Measurements from ENCODE around the gene NUP188.
A peak's percentile ranks its signal among the peaks of the same experiment; 100 is the strongest.

Gene NUP188

DNA sequence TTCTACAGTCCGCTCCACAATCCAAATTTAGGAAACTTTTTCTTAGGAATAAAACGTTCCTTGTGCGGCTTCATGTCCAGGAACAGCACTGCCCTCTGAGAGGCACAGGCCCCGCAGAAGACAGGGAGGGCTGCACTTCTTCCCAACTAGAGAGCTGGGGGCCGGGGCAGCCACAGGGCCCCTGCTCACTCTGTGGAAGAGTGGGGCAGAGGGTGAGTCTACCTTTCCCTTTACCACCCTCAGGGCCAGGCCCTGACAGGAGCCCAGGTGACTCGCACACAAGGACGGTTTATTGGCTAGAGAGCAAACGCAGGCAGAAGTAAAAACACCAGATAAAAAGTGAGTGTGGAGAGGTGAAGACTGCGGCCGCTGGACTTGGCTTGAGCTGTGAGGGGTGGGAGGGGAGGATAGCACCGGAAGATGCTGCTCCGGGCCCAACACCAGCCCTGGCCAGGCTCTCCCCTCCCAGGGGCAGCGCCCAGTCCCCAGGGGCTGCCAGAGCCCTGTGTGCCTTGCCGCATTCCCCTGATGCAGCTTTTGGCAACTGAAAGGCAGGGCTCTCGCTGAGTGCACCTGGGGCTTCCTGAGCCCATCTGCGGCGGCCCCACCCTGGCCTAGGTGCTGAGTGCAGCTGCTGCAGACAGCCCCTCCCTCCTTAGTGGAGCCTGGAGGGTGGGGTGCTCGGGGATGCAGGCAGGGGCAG is 60.4 kb downstream of the NUP188 start:
- DNase-seq: no peak

- no peak for DNase-seq
Measured at GRCh38 chr9:129008469-129008965, 61.0 kb downstream of the NUP188 start.

DNA sequence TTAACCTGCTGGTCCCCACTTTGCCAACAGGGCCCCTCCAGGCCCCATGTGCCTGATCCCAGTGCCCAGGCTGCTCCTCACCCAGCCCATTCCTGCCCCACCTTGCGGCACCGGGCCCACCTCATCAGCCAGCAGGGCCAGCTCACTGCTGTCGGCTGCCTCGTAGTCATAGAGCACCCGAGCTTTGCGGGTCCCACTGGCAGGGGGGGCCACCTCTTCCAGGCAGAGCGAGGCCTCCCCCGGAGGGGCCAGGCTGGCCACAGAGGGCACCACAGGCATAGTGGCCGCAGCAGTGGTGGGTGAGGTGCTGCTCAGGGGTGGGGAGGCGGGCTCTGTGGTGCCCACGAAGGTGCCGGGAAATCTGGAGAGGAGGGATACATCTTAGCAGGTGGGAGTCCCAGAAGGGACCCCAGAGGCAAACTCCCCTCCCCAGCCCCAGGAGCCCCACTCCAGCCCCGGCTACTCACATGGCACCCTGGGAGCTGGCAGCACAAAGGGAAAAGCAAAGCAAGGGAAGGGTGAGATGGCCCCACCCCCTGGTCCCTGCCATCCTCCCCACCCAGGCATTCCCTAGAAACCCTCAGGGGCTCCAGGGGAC is 61.6 kb downstream of the NUP188 start:
- no peak for DNase-seq

GRCh38 chr9:129009584-129010141 is 62.2 kb downstream of the NUP188 start:
- no peak for DNase-seq

DNA sequence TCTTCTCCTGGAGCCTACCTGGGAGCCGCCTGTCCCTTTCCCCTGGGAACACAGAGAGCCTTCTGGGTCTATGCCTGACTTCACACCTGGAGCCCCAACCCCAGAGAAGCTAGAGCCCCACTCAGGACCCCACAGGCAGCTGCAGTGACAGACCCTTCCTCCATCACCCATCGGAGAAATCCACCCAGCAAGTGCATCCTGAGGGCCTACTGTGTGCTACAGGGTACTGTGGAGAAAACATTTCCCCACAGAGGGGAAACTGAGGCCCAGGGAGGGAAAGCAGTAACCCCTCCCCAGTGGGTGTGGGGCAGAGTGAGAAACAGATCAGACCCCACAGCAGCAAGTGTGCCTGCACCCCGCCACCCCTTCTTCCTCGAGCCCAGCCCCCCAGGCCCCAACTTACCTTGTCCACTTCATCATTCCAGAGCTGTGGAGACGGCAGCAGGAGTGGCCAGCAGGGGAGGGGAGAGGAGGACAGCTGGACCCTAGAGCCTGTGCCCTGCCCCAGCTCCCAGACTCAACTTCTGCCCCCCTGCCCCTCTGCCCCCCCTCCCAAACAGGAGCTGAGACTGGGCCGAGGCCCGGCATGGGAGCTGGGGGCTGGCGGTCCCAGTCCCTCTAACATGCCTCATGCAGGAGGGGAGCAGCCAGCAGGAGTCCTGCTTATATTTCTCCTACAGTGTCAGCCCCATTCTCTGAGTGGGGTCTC is 62.9 kb downstream of the NUP188 start:
- DNase-seq: no peak

GRCh38 chr9:129011170-129011569 is 63.7 kb downstream of the NUP188 start:
- no peak for DNase-seq

DNA sequence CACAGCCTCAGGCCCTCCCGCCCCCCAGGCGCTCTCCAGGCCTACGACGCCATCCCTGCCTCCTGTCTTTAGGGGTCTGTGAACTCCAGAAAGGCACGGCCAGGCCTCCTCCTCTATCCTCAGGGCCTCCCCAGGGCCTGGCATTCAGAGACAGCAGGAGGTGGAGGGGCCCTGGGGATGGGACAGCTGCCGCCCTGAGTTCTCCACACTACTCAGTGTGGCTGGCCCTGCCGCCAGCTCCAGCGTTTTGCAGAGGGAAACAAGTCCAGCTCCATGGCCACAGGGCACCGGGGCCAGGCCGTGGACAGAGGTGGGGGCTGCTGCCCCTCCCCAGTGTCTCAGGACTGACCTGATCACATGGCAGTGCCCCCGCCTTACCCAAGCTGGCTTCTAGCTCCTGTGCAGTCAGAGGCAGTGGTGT is 64.3 kb downstream of the NUP188 start:
- DNase-seq: no peak

GRCh38 chr9:129012343-129012742 is 64.8 kb downstream of the NUP188 start:
- DNase-seq: no peak

- no peak for DNase-seq
Measured at GRCh38 chr9:129012893-129013448, 65.5 kb downstream of the NUP188 start.

GRCh38 chr9:129013674-129014073 is 66.2 kb downstream of the NUP188 start:
- DNase-seq: no peak

GRCh38 chr9:129014124-129014523 is 66.6 kb downstream of the NUP188 start:
- no peak for DNase-seq

GRCh38 chr9:129014608-129015007 is 67.1 kb downstream of the NUP188 start:
- DNase-seq: no peak

GRCh38 chr9:129021091-129021490 is 73.6 kb downstream of the NUP188 start:
- DNase-seq: no peak

DNA sequence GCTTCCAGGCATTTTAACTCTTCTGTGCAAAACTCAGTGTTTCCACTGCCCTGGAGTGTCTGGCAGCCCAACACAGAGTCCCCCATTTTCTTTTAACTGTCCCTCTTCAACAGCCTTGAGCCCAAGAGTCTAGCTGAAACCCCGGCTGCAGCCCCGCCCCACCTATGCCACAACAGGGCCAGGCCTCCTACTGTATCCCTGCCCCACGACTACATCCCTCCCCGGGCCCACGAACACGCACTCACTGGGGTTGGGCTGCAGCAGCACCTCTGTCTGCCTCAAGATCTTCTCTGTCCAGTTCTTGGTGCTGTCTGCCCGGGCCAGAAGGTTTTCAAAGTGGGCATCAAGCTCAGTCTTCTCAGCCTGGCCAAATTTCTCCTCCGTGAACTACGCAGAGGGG is 74.5 kb downstream of the NUP188 start:
- DNase-seq: no peak

GRCh38 chr9:129023036-129023907 is 75.8 kb downstream of the NUP188 start:
- no peak for DNase-seq

DNA sequence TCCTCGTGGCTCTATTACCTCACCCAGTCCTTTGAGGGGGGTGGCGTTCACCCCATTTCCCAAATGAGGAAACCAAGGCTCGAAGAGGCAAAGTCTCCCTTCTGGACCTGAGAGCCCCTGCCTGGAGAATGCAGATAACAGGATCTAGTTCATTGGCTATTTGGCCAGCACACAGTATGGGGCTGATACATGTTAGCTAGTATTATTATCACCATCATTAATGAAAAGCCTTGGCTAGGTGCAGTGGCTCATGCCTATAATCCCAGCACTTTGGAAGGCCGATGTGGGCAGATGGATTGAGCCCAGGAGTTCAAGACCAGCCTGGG is 76.4 kb downstream of the NUP188 start:
- no peak for DNase-seq

DNA sequence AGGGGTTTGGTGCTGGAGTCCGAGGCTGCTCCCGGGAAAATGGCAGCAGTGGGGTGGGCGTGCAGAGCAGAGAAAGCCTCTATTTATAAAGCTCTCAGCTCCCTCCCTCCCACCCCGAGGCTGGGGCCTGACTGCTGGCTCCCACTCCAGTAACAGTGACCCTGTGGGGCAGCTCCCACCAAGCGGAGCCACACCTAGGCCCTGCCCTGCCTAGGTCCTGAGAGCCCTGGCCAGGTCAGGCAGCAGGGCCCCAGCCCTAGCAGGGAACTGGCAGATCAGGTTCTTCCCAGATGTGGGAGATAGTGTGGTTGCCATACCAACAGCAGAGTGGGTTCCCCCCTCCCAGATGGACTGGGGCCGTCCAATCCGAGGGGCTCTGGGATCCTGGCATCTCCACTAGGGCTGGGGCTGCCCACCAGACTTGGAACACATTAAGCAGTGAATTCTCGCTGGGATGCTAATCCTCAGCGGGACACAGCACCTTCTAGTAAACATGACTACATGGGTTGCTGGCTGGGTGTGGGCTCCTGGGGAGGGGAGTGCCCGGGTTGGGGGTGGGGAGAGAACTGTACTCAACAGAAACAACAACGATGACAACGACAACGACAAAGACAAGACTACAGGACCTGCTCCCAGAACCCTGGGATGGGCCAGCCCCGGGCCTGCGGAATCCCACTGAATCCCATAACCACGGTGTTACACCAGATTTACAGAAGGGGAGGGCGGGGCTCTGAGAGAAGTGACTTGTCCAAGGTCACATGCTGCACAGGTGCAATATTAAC is 79.1 kb downstream of the NUP188 start:
- no peak for DNase-seq

DNA sequence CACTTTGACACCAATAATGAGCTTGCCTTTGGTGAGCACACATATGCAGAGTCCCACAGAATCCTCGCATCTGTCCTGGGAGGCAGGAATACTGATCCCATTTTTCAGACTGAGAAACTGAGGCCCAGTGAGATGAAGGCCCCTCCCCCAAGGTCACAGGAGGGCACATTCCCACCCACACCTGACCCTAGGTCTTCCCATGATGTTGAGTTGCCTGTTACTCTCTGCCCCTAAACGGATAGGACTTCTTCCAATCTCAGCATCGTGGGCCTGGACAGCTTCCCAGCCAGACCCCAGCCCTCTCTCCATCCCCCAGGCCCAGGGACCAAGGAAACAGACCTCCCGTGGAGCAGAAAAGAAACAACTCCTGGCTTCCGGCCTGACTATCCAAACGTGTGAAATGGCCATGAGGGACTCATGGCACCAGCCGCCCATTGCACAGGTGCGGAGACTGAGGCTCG is 79.8 kb downstream of the NUP188 start:
- no peak for DNase-seq

- peak in 1 of 2 donors; percentile 74 for DNase-seq
Measured at GRCh38 chr9:129027685-129028191, 80.2 kb downstream of the NUP188 start.

DNA sequence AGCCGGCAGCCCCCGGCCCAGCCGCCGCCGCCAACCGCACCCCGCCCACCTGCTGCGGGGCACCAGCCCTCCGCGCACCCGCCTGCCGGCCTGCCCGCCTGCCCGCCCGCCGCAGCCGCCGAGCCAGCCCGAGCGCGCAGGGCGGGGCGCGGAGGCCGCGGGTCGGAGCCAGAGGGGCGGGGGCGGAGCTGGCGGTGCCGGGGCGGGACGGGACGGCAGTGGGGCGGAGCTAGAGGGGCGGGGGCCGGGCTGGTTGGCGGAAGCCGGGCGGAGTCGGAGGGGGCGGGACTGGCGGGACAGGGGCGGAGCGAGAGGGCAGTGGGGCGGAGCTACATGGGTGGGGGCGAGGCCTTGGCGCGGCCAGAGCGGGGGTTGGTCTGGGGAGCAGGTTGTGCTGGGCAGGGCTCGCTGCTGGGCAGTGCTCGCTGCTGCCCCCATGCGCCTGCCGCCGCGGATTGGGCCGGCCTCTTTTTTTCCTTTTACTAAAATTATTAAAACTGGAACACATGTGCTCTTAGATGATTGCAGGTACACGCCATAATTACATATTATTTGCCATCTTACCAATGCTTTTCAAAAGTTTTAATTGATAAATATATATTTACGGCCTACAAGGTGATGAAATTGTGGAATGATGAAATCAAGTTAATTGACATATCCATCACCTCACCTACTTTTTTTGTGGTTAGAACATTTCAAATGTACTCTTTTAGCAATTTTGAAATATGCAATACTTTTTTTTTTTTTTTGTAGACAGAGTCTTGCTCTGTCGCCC is 80.9 kb downstream of the NUP188 start, which contains the start of gene SH3GLB2:
Gene SH3GLB2 (minus strand): TSS at position 140 of the 775 bp plus-strand sequence. CDS start 177 bp downstream, outside the sequence.
- DNase-seq: peak; percentile 92 to 95

Data from CD4-positive, alpha-beta T cell treated with Interleukin-4 for 1 hour (primary cell).